ENCODE data around the gene ATP5MC3.

DNA sequence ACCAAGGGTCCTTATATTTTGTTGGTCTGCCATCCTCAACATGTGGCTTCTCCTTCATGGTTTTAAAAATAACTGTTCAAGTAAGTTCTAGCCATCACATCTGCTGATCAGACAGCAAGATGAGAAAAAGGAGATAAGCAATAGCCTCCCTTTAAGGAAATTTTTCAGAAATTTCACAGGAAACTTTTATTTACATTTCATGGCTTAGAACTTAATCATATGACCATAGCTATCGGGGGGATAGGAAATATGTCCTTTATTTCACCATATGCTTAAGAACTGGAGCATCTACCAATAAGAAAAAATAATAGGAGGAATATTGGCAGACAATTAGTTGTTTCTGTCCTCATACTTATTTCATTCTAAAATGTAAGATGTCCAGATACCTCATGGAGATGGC, 29.7 kb downstream of the ATP5MC3 start:
- no peak for TF ChIP-seq RBBP5 (conservative IDR thresholded peaks at IDR 0.05)
- TF ChIP-seq, protein P1, sequence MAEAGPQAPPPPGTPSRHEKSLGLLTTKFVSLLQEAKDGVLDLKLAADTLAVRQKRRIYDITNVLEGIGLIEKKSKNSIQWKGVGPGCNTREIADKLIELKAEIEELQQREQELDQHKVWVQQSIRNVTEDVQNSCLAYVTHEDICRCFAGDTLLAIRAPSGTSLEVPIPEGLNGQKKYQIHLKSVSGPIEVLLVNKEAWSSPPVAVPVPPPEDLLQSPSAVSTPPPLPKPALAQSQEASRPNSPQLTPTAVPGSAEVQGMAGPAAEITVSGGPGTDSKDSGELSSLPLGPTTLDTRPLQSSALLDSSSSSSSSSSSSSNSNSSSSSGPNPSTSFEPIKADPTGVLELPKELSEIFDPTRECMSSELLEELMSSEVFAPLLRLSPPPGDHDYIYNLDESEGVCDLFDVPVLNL (IDR thresholded peaks at IDR 0.05; ENCODE audit: low read depth, low read length): no peak
- TF ChIP-seq JUNB (IDR thresholded peaks at IDR 0.05): no peak
- TF ChIP-seq POLR2AphosphoS5 (IDR thresholded peaks at IDR 0.05; ENCODE audit: low read length): no peak
- no peak for TF ChIP-seq TAF1 (IDR thresholded peaks at IDR 0.05; ENCODE audit: borderline replicate concordance, low read depth, low read length)
- TF ChIP-seq, protein P2, sequence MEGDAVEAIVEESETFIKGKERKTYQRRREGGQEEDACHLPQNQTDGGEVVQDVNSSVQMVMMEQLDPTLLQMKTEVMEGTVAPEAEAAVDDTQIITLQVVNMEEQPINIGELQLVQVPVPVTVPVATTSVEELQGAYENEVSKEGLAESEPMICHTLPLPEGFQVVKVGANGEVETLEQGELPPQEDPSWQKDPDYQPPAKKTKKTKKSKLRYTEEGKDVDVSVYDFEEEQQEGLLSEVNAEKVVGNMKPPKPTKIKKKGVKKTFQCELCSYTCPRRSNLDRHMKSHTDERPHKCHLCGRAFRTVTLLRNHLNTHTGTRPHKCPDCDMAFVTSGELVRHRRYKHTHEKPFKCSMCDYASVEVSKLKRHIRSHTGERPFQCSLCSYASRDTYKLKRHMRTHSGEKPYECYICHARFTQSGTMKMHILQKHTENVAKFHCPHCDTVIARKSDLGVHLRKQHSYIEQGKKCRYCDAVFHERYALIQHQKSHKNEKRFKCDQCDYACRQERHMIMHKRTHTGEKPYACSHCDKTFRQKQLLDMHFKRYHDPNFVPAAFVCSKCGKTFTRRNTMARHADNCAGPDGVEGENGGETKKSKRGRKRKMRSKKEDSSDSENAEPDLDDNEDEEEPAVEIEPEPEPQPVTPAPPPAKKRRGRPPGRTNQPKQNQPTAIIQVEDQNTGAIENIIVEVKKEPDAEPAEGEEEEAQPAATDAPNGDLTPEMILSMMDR (IDR thresholded peaks at IDR 0.05 in 2 of 3, conservative IDR thresholded peaks at IDR 0.05 in 1 of 3; ENCODE audit: control insufficient read depth in 2 of 3, extremely low read depth in 1 of 3, insufficient read depth in 1 of 3, low read depth in 3 of 3, low read length in 3 of 3): no peak
- TF ChIP-seq POLR2A (IDR thresholded peaks at IDR 0.05; ENCODE audit: low read depth, low read length): no peak
- no peak for TF ChIP-seq EZH2 (IDR thresholded peaks at IDR 0.05; ENCODE audit: borderline replicate concordance, control insufficient read depth, low read depth, low read length)
- no peak for TF ChIP-seq HDAC2 (IDR thresholded peaks at IDR 0.05)
- TF ChIP-seq, protein P3, sequence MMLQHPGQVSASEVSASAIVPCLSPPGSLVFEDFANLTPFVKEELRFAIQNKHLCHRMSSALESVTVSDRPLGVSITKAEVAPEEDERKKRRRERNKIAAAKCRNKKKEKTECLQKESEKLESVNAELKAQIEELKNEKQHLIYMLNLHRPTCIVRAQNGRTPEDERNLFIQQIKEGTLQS (IDR thresholded peaks at IDR 0.05; ENCODE audit: borderline replicate concordance, extremely low read depth, low read depth, low read length): no peak
- TF ChIP-seq SIN3A (IDR thresholded peaks at IDR 0.05; ENCODE audit: low read depth, low read length): no peak
- no peak for TF ChIP-seq RFX5 (IDR thresholded peaks at IDR 0.05; ENCODE audit: low read depth, low read length)
- TF ChIP-seq ZNF274 (IDR thresholded peaks at IDR 0.05; ENCODE audit: insufficient read depth, insufficient read length): no peak
